Progenitor cell of endocrine pancreas (in vitro differentiated cells): ENCODE measurements around the gene DDX60. TPM values are rescaled to one million over a fixed set of nuclear protein-coding genes. Genes with fewer than 3 reads are reported as not detected.
A peak's percentile ranks its signal among the peaks of the same experiment; 100 is the strongest.
"Not testable (repeated sequence)": the region's sequence is repeated elsewhere in the genome, so short reads cannot be mapped to it uniquely, and the experiment has no call there.

ENCODE experiments used
- DNase-seq: peaks from one replicate; pipeline ENCODE4 v3.0.0; 2021; ENCODE audit warnings: low spot score; ENCODE audit not compliant: unreplicated experiment
- H3K27ac Mint-ChIP-seq: 2 replicates; pipeline ENCODE4 v1.8.0; 2021; ENCODE audit warnings: mild to moderate bottlenecking, moderate library complexity, mixed read lengths
- H3K27me3 Mint-ChIP-seq: 2 replicates; pipeline ENCODE4 v1.8.0; 2021; ENCODE audit warnings: mixed read lengths
- H3K36me3 Mint-ChIP-seq: 2 replicates; pipeline ENCODE4 v1.8.0; 2022; ENCODE audit warnings: mixed read lengths; ENCODE audit not compliant: insufficient read depth
- H3K4me1 Mint-ChIP-seq: 2 replicates; pipeline ENCODE4 v1.8.0; 2021; ENCODE audit warnings: low read depth, mixed read lengths
- H3K4me3 Mint-ChIP-seq: 2 replicates; pipeline ENCODE4 v1.8.0; 2021; ENCODE audit warnings: low read depth, mild to moderate bottlenecking, moderate library complexity, mixed read lengths
- H3K9me3 Mint-ChIP-seq: 2 replicates; pipeline ENCODE4 v1.8.0; 2021; ENCODE audit warnings: low read depth, mixed read lengths
- total RNA-seq: library from RNA; stranded (reverse); gene quantifications from 2 replicates; pipeline ENCODE4 v1.2.1, GENCODE V29; 2021
- TF ChIP-seq, protein P1 (sequence below): fragments of 200-600 bp; sonication (generic); IDR thresholded peaks from one replicate; pipeline ENCODE4 v1.5.0; 2021; ENCODE audit warnings: antibody characterized with exemption, mild to moderate bottlenecking; ENCODE audit not compliant: unreplicated experiment

Gene DDX60
- total RNA-seq, 1 donor from 2014 or later = 0.74 TPM

DNA sequence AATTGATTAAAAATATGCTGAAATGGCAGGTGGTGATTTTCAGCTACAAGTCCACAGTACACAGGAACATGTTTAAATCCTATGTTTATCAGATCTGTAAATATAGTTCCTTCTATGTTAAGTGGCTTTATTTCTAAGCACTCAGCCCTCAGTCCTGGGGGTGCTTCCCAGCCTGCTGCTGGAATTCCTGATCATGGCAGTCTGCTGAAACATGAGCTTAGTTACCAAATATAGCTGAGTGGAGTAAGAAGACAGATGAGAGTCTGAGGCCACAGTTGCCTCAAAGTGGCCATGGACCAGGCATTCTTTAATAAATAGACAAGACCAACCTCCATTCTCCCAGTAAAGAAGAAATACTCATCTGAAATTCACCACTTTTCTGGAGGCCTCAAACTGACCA is 17.1 kb upstream of the DDX60 start:
- no peak overlapping the region for H3K27ac Mint-ChIP-seq
- H3K36me3 Mint-ChIP-seq = no peaks in the 10 kb centered on the region
- no peaks in the 10 kb centered on the region for H3K9me3 Mint-ChIP-seq
- DNase-seq = no peak
- H3K27me3 Mint-ChIP-seq = peaks cover under 1% of the 10 kb centered on the region
- no peaks in the 10 kb centered on the region for H3K4me1 Mint-ChIP-seq
- TF ChIP-seq, protein P1, sequence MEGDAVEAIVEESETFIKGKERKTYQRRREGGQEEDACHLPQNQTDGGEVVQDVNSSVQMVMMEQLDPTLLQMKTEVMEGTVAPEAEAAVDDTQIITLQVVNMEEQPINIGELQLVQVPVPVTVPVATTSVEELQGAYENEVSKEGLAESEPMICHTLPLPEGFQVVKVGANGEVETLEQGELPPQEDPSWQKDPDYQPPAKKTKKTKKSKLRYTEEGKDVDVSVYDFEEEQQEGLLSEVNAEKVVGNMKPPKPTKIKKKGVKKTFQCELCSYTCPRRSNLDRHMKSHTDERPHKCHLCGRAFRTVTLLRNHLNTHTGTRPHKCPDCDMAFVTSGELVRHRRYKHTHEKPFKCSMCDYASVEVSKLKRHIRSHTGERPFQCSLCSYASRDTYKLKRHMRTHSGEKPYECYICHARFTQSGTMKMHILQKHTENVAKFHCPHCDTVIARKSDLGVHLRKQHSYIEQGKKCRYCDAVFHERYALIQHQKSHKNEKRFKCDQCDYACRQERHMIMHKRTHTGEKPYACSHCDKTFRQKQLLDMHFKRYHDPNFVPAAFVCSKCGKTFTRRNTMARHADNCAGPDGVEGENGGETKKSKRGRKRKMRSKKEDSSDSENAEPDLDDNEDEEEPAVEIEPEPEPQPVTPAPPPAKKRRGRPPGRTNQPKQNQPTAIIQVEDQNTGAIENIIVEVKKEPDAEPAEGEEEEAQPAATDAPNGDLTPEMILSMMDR = no peak
- H3K4me3 Mint-ChIP-seq = no peak overlapping the region

DNA sequence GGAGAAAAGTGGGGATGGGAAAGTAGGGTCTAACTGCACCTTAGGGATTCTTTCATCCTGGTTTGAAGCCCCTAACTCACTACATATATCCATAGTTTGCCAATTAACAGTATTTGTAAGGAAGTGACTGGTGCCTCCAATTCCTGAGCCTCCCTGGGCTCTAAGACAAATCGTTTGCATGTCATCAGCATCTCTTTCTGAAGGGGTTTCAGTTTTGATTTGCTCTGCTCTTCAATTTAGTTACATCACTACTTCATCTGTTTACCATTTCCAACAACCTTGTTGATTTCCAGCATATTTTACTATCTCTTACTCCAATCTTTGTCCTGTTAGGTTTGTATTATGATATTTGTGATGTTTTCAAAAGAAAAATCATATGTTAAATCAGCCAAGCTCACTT is 15.5 kb upstream of the DDX60 start:
- TF ChIP-seq, protein P1 = no peak
- Mint-ChIP-seq H3K9me3 (no peaks in the 10 kb centered on the region), H3K27ac (no peak overlapping the region), H3K36me3 (no peaks in the 10 kb centered on the region), H3K4me3 (no peak overlapping the region), H3K4me1 (no peaks in the 10 kb centered on the region), H3K27me3 (peaks cover 9% of the 10 kb centered on the region)
- DNase-seq = no peak

DNA sequence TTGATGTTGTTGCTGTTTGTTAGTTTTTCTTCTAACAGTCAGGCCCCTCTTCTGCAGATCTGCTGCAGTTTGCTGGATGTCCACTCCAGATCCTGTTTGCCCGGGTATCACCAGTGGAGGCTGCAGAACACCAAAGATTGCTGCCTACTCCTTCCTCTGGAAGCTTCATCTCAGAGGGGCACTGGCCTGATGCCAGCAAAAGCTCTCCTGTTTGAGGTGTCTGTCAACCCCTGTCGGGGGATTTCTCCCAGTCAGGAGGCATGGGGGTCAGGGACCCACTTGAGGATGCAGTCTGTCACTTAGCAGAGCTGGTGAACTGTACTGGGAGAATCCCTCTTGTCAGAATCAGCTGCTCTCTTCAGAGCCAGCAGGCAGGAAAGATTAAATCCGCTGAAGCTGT is 12.0 kb upstream of the DDX60 start:
- not testable (repeated sequence) for H3K9me3 Mint-ChIP-seq, H3K4me1 Mint-ChIP-seq, DNase-seq, H3K27me3 Mint-ChIP-seq, H3K36me3 Mint-ChIP-seq, H3K27ac Mint-ChIP-seq, H3K4me3 Mint-ChIP-seq

DNA sequence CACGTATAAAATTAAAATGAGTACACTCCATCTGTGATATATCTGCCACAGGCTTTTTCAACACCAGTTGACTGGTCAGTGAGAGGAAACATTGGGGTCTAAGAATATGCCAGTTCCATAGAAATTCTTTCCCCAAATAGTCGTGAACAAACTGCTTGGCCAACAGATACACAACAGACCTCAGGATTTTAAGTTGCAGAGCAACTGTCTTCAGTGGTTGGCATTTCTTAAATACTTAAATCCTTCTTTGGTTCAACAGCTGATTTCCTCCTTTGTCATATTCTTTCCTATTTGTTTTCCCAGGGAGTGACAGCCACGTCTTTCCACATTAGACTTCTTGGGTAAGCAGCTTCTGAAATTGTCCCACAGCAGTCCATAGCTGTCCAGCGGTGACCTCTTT is 7.0 kb upstream of the DDX60 start:
- DNase-seq = no peak
- Mint-ChIP-seq H3K4me3 (no peak overlapping the region), H3K27me3 (peaks cover 23% of the 10 kb centered on the region), H3K27ac (no peak overlapping the region), H3K4me1 (no peaks in the 10 kb centered on the region), H3K9me3 (no peaks in the 10 kb centered on the region), H3K36me3 (no peaks in the 10 kb centered on the region)
- TF ChIP-seq, protein P1 = no peak

DNA sequence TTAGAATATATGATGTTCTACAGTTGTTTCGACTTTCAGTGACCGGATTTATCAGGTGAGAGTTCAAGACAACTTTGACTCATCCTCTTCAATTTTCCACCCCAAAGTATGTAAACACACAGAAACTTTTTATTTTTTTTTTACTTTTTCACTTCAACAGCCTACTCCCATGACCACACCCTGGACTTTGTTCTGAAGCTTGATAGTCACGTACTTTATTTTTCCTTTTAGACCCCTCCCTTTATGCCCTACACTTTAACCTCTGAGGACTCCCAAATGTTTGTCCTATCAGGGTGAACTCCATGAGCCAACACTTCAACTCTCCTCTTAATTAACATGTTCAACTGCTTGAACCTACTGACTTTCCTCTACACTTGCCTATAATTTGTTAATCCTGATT is 2.5 kb upstream of the DDX60 start:
- Mint-ChIP-seq H3K36me3 (no peaks in the 10 kb centered on the region), H3K4me1 (peaks cover 3% of the 10 kb centered on the region), H3K27me3 (peaks cover 47% of the 10 kb centered on the region), H3K9me3 (no peaks in the 10 kb centered on the region), H3K27ac (no peak overlapping the region), H3K4me3 (no peak overlapping the region)
- DNase-seq = no peak
- TF ChIP-seq, protein P1 = no peak

DNA sequence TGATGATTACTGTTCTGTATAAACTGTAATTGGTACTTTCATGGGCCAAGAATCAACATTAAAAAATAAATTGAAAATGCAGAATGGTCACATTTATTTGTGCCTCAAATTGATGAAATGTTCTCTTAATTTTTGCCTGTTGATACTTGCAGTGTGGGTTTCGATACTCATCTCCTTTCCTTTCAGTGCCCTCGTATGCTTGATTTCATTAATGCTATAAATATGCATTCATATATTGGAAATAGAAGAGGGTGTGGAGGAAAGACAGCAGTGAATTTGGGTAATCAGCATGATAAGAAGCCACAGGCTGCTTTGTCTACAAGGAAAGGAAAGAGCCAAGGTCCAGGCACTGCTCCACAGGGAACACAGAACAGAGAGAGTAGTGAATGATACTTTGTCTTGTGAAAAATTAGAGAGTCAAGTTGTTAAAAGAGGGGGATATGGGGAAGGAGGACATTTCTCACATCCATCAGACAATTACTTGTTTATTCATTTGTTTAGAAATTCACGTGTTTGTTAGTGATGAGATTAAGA is 1.0 kb upstream of the DDX60 start:
- TF ChIP-seq, protein P1 = no peak
- Mint-ChIP-seq H3K36me3 (no peaks in the 10 kb centered on the region), H3K4me1 (peaks cover 3% of the 10 kb centered on the region), H3K4me3 (peak overlapping the region; percentile 85), H3K27me3 (peaks cover 47% of the 10 kb centered on the region), H3K27ac (no peak overlapping the region), H3K9me3 (no peaks in the 10 kb centered on the region)
- DNase-seq = no peak
